GM23248 (cell line): ENCODE data around the gene LTO1.

ENCODE experiments used
- EZH2 ChIP-seq: fragments of 200-600 bp; sonication (generic); IDR thresholded peaks from 2 replicates; pipeline ENCODE4 v1.6.1; 2018; ENCODE audit warnings: antibody characterized with exemption, mild to moderate bottlenecking; ENCODE audit not compliant: insufficient read depth, poor library complexity, severe bottlenecking
- EZH2phosphoT487 ChIP-seq: fragments of 200-600 bp; sonication (generic); IDR thresholded peaks from 2 replicates; pipeline ENCODE4 v1.6.1; 2018; ENCODE audit warnings: antibody characterized with exemption, moderate library complexity, mild to moderate bottlenecking, low read depth; ENCODE audit not compliant: insufficient read depth

GRCh38 chr11:69644071-69644961 is 30.8 kb downstream of the LTO1 start:
- TF ChIP-seq EZH2 (no peak), EZH2phosphoT487 (no peak)
